Endothelial cell of umbilical vein (primary cell): Measurements from ENCODE around the gene PHC2. TPM values are rescaled to one million over a fixed set of nuclear protein-coding genes. Genes with fewer than 3 reads are reported as not detected.

Source experiments
- BruUV-seq: library from RNA; stranded (reverse); fragments of 400-500 nt; replicated peaks from 2 replicates; lab custom pipeline; 2021; lab: Mats Ljungman, UMichigan
- CTCF ChIA-PET: fragments of 300-600, 350-600 bp; sonication (Branson Sonifier 250); formaldehyde crosslinking; loops from one replicate; lab custom pipeline; 2021; ENCODE audit warnings: antibody characterized with exemption, inconsistent platforms; lab: Charles Lee
- POLR2A ChIA-PET: fragments of 300-600, 350-600 bp; sonication (Branson Sonifier 250); formaldehyde crosslinking; loops from one replicate; lab custom pipeline; 2021; ENCODE audit warnings: antibody characterized with exemption, inconsistent platforms; lab: Charles Lee
- DNase-seq: peaks from one replicate; pipeline ENCODE4 v3.0.0-alpha.2; 2011; ENCODE audit warnings: low read depth, low spot score
- FAIRE-seq: peaks from 2 replicates; lab custom pipeline; 2011; peaks lifted over from hg19 to GRCh38; lab: Jason Lieb, UNC
- H2AFZ ChIP-seq: 2 replicates; pipeline ENCODE4 v1.6.0; 2012; ENCODE audit warnings: low read depth, low read length, control low read depth, inconsistent platforms
- H3K27ac ChIP-seq: 2 replicates; pipeline ENCODE4 v1.5.1; 2011; ENCODE audit warnings: low read depth, mild to moderate bottlenecking, control low read depth, low read length, moderate library complexity; ENCODE audit not compliant: insufficient read depth
- H3K27me3 ChIP-seq, 2 experiments: 2 replicates each; pipeline versions ENCODE4 v1.6.0 to v1.6.1; 2011; ENCODE audit warnings: low read length in 2 of 2, mixed read lengths in 1 of 2; ENCODE audit not compliant: control insufficient read depth in 2 of 2, insufficient read depth in 2 of 2
- H3K36me3 ChIP-seq, 2 experiments: 2 replicates in 1 of 2; 3 replicates in 1 of 2; pipeline ENCODE4 v1.5.1; 2011; ENCODE audit warnings: low read length in 2 of 2, mild to moderate bottlenecking in 1 of 2, moderate library complexity in 1 of 2; ENCODE audit not compliant: control insufficient read depth in 2 of 2, insufficient read depth in 2 of 2; ENCODE audit errors: extremely low read depth in 1 of 2
- H3K4me1 ChIP-seq: 3 replicates; pipeline ENCODE4 v1.5.1; 2011; ENCODE audit warnings: mild to moderate bottlenecking, low read length; ENCODE audit not compliant: control insufficient read depth, insufficient read depth; ENCODE audit errors: extremely low read depth
- H3K4me2 ChIP-seq: 2 replicates; pipeline ENCODE4 v1.6.1; 2011; ENCODE audit warnings: low read length, control low read depth, mixed read lengths; ENCODE audit not compliant: insufficient read depth
- H3K4me3 ChIP-seq, 3 experiments: fragments of 200-600 bp in 1 of 3; sonication (generic), shearing (Covaris generic) in 1 of 3; replicated peaks in 1 of 3; 2 replicates each; pipeline ENCODE4 v1.5.1; 2011 to 2016; ENCODE audit warnings: control low read depth in 3 of 3, low read length in 3 of 3, mild to moderate bottlenecking in 2 of 3, inconsistent platforms in 1 of 3, low read depth in 1 of 3, moderate library complexity in 1 of 3; ENCODE audit not compliant: insufficient read depth in 1 of 3
- H3K79me2 ChIP-seq: 2 replicates; pipeline ENCODE4 v1.6.0; 2012; ENCODE audit warnings: low read length, inconsistent platforms; ENCODE audit not compliant: control insufficient read depth, insufficient read depth
- H3K9ac ChIP-seq: replicated peaks from 2 replicates; pipeline ENCODE3; 2011; ENCODE audit warnings: low read length, control low read depth; ENCODE audit not compliant: insufficient read depth; ENCODE audit errors: extremely low read depth
- H3K9me1 ChIP-seq: replicated peaks from 3 replicates; pipeline ENCODE4 v1.6.0; 2011; ENCODE audit warnings: mild to moderate bottlenecking, low read length; ENCODE audit not compliant: control insufficient read depth, insufficient read depth; ENCODE audit errors: extremely low read depth
- H3K9me3 ChIP-seq: replicated peaks from 2 replicates; pipeline ENCODE4 v1.5.1; 2012; ENCODE audit warnings: low read length, inconsistent platforms; ENCODE audit not compliant: control insufficient read depth, insufficient read depth
- H4K20me1 ChIP-seq: replicated peaks from 2 replicates; pipeline ENCODE3; 2011; ENCODE audit warnings: mild to moderate bottlenecking, low read length; ENCODE audit not compliant: control insufficient read depth, insufficient read depth; ENCODE audit errors: extremely low read depth
- CTCF ChIP-seq, 2 donors: IDR thresholded peaks; 1 replicate in 1 of 2; 2 replicates in 1 of 2; pipeline ENCODE4 v1.5.1; 2011; ENCODE audit warnings: low read length in 2 of 2, mild to moderate bottlenecking in 2 of 2, moderate library complexity in 2 of 2, control low read depth in 1 of 2, inconsistent platforms in 1 of 2, low read depth in 1 of 2; ENCODE audit not compliant: insufficient read depth in 1 of 2; ENCODE audit errors: extremely low read depth in 1 of 2
- FOS ChIP-seq: IDR thresholded peaks from 2 replicates; pipeline ENCODE4 v1.6.1; 2011; ENCODE audit warnings: mild to moderate bottlenecking, low read length, moderate library complexity, borderline replicate concordance; ENCODE audit not compliant: insufficient read depth
- GATA2 ChIP-seq: IDR thresholded peaks from 2 replicates; pipeline ENCODE4 v1.7.0; 2011; ENCODE audit warnings: low read depth, mild to moderate bottlenecking, moderate library complexity, mixed read lengths, low read length; ENCODE audit not compliant: insufficient read length, insufficient read depth
- JUN ChIP-seq: IDR thresholded peaks from 2 replicates; pipeline ENCODE4 v1.6.1; 2011; ENCODE audit warnings: borderline replicate concordance, low read depth; ENCODE audit not compliant: insufficient read length, insufficient read depth
- MAX ChIP-seq: IDR thresholded peaks from 2 replicates; pipeline ENCODE4 v1.6.1; 2011; ENCODE audit not compliant: insufficient read depth, insufficient read length
- MYC ChIP-seq: IDR thresholded peaks from one replicate; pipeline ENCODE4 v1.6.1; 2011; ENCODE audit warnings: mild to moderate bottlenecking, low read depth, low read length
- POLR2A ChIP-seq: IDR thresholded peaks from 2 replicates; pipeline ENCODE4 v1.6.1; 2012; ENCODE audit warnings: low read depth, mild to moderate bottlenecking, control low read depth, low read length
- dilution Hi-C: fragments of 300-500 bp; cut with MboI; formaldehyde crosslinking; loops from one replicate; pipeline ENCODE4 v1.15.0; 2019; ENCODE audit warnings: low sequenced_read_pairs; ENCODE audit not compliant: extremely low pct_ligation_motif_present
- intact Hi-C: fragments of 100-400 bp; cut with micrococcal nuclease; formaldehyde crosslinking; loops from one replicate; pipeline ENCODE4 v1.10.0; 2022
- polyA plus RNA-seq, 4 experiments: library from polyadenylated mRNA; depleted of rRNA in 3 of 4; stranded (reverse) in 3 of 4; unstranded in 1 of 4; fragments of >200 nt; gene quantifications; 2 replicates each; pipeline versions ENCODE4 v1.2.1 to v1.2.3, GENCODE V29; 2011 to 2012; ENCODE audit warnings: missing spikeins in 1 of 4
- total RNA-seq: library from RNA; stranded (reverse); gene quantifications from 2 replicates; pipeline ENCODE4 v1.2.3, GENCODE V29; 2021

PHC2 gene
- total and polyA plus RNA-seq, 2 donors (not counting 3 experiments of a cell fraction or from before 2014, with no cell fraction given) = 65.6 to 79.0 TPM

GRCh38 chr1:33397125-33397506 lies 33.8 kb downstream of the PHC2 start:
- Histone ChIP-seq H3K9ac (no peak overlapping the region), H3K4me2 (no peak overlapping the region), H3K36me3 (no peaks in the 10 kb centered on the region), H3K27ac (no peak overlapping the region), H4K20me1 (no peaks in the 10 kb centered on the region), H3K27me3 (no peaks in the 10 kb centered on the region), H3K9me3 (no peaks in the 10 kb centered on the region), H3K9me1 (no peaks in the 10 kb centered on the region), H2AFZ (no peak overlapping the region), H3K4me1 (no peaks in the 10 kb centered on the region), H3K79me2 (no peaks in the 10 kb centered on the region), H3K4me3 (no peak overlapping the region)
- TF ChIP-seq GATA2 (no peak), POLR2A (no peak), FOS (no peak), MAX (no peak), JUN (no peak), CTCF (IDR thresholded peaks at IDR 0.05; ENCODE audit: extremely low read depth in 1 of 2, insufficient read depth in 1 of 2, low read depth in 1 of 2, low read length in 2 of 2) (no peak), MYC (no peak)
- FAIRE-seq = no peak
- CTCF ChIA-PET = interaction anchor here (0.8 to 1.1 kb wide), 2 partner anchors 25 to 73 kb away, joined by 3 to 4 read pairs; no protein-coding TSS in a partner anchor
- intact Hi-C loops (no loop called here), dilution Hi-C loops (no loop called here)
- DNase-seq = no peak
- POLR2A ChIA-PET = no interaction called here
- no TSS peak for BruUV-seq
